Esophagus squamous epithelium (tissue), 4 donors: ENCODE measurements around the gene PGS1.

Experiments
- CTCF ChIP-seq, 6 experiments: fragments of 450-650 bp in 4 of 6; fragments of 200-600 bp in 2 of 6; sonication (generic) in 2 of 6; IDR thresholded peaks; one replicate each; pipeline ENCODE4 v1.5.1; 2016 to 2019; ENCODE audit warnings: antibody characterized with exemption in 6 of 6, mild to moderate bottlenecking in 4 of 6, moderate library complexity in 4 of 6
- POLR2A ChIP-seq, 4 donors: fragments of 450-650 bp; IDR thresholded peaks; one replicate each; pipeline ENCODE4 v1.6.1; 2017; ENCODE audit warnings: antibody characterized with exemption in 4 of 4, mild to moderate bottlenecking in 4 of 4, moderate library complexity in 3 of 4

- no peak for TF ChIP-seq CTCF (IDR thresholded peaks at IDR 0.05)
- no peak for TF ChIP-seq POLR2A (IDR thresholded peaks at IDR 0.05)
Observed at GRCh38 chr17:78379131-78379491, 662 bp downstream of the PGS1 start.
